GM19238 (cell line): ENCODE results near the gene MIDN.
A peak's percentile ranks its signal among the peaks of the same experiment; 100 is the strongest.
"Not testable (repeated sequence)": the region's sequence is repeated elsewhere in the genome, so short reads cannot be mapped to it uniquely, and the experiment has no call there.

Experiments used
- DNase-seq: peaks from one replicate; pipeline ENCODE4 v3.0.0; 2011; ENCODE audit warnings: low spot score; ENCODE audit not compliant: insufficient read length

Gene MIDN

GRCh38 chr19:1248139-1248785 is at the start of gene MIDN:
TSS of gene MIDN (plus strand) at chr19:1248583. CDS start at chr19:1250297, 1,714 bp downstream.
- DNase-seq = peak; percentile 75

- DNase-seq = no peak
These were observed 48.9 kb upstream of the MIDN start for GRCh38 chr19:1199531-1199930.

GRCh38 chr19:1200614-1201013 is 47.8 kb upstream of the MIDN start:
- DNase-seq = not testable (repeated sequence)

- peak; percentile 100 for DNase-seq
These were observed 43.0 kb upstream of the MIDN start, which contains the start of gene STK11 for GRCh38 chr19:1205114-1206099. TSS of gene STK11 (plus strand) at chr19:1205778. CDS start at chr19:1206914, 1,136 bp downstream.

DNA sequence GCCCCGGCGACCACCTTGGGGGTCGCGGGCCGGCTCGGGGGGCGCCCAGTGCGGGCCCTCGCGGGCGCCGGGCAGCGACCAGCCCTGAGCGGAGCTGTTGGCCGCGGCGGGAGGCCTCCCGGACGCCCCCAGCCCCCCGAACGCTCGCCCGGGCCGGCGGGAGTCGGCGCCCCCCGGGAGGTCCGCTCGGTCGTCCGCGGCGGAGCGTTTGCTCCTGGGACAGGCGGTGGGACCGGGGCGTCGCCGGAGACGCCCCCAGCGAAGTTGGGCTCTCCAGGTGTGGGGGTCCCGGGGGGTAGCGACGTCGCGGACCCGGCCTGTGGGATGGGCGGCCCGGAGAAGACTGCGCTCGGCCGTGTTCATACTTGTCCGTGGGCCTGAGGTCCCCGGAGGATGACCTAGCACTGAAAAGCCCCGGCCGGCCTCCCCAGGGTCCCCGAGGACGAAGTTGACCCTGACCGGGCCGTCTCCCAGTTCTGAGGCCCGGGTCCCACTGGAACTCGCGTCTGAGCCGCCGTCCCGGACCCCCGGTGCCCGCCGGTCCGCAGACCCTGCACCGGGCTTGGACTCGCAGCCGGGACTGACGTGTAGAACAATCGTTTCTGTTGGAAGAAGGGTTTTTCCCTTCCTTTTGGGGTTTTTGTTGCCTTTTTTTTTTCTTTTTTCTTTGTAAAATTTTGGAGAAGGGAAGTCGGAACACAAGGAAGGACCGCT is 42.1 kb upstream of the MIDN start:
- no peak for DNase-seq

DNA sequence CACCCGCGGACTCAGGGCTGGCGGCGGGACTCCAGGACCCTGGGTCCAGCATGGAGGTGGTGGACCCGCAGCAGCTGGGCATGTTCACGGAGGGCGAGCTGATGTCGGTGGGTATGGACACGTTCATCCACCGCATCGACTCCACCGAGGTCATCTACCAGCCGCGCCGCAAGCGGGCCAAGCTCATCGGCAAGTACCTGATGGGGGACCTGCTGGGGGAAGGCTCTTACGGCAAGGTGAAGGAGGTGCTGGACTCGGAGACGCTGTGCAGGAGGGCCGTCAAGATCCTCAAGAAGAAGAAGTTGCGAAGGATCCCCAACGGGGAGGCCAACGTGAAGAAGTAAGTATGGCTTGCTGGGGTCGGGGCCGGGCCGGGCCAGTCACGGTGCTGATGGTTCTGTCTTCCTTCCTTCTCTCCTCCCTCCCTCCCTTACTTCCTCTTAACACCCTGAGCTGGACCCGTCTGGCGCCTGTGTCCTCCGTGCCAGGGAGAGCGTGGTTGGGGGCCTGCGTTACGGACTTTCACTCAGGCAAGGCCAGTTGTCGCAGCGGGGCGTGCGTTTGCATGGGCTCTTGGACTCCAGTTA is 41.4 kb upstream of the MIDN start:
- DNase-seq = no peak

- not testable (repeated sequence) for DNase-seq
These were observed 39.6 kb upstream of the MIDN start for GRCh38 chr19:1208830-1209229.

DNA sequence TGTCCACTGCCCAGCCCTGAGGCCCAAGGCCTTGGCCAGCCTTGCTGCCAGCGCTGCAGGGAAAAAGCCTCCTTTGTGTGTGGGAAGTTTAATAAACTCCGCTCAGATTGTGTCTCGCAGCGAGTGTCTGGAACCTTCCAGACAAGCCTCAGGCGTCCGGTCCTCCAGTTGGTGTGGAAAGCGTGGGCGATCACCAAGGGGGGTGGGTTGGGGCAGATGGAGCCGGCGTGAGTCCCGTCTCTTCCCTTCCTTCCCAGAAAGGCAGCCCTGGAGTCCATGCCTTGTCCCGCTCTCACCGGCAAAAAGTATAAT is 38.2 kb upstream of the MIDN start:
- no peak for DNase-seq

DNA sequence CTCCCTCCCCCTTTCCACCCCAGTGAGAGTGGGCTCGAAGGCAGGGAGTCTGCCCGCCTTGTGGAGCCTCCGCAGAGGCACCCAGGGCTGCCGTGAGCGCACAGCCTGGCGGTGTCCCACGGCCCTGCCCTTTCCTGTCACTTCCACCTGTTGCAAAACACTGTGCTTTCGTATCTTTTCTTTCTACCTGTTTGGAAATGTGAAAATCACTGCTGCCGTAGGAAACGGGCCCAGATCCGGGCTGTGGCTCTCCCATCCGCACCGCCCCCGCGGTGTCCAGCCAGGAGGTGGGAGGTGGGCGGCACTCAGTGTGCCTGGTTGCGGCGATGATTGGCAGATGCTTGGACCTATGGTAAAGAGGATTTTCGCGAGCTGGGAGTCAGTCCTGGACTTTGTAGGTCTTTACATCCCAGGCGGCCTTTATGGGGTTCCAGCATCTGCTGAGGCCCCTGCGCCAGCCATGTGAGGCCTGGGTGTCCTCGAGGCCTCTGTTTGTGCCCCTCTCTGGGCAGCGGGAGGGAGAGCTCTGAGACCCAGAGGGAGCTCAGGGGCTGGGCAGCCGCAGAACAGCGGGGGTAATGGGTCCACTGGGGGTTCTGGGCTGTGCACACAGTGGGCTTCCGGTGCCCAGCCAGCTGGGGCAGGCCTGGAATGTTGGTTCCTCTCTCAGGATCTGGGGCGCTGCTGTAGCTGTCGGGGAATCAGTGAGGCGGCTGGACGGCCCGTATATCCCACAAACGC is 36.7 kb upstream of the MIDN start:
- DNase-seq = no peak

GRCh38 chr19:1213391-1214286 is 34.7 kb upstream of the MIDN start:
- no peak for DNase-seq

DNA sequence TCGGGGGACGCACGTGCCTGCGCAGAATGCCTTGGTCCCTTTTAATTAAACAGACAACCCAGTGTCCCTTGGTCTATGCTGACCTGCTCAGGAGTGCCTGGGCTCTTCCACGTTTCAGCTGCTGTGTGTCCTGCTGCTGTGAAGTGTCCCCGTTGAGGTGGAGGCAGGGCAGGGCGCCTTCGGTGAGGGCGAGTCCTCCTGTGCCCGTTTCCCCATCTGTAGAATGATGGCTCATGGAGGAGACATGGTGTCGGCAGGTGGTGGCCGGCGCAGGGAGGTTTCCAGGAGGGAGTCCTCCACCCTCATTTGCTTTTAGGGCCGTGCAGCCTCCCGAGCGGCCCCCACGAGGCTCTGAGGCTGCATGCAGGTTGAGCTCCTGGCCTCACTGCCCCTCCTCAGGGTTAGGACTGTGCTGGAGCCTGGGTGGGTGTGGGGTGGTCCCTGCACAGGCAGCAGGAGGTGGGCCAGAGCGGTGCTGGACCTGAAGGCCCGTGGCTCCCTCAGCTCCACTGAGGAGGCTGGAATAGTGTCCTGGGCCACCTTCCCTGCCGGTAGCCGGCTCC is 34.0 kb upstream of the MIDN start:
- DNase-seq = no peak

DNA sequence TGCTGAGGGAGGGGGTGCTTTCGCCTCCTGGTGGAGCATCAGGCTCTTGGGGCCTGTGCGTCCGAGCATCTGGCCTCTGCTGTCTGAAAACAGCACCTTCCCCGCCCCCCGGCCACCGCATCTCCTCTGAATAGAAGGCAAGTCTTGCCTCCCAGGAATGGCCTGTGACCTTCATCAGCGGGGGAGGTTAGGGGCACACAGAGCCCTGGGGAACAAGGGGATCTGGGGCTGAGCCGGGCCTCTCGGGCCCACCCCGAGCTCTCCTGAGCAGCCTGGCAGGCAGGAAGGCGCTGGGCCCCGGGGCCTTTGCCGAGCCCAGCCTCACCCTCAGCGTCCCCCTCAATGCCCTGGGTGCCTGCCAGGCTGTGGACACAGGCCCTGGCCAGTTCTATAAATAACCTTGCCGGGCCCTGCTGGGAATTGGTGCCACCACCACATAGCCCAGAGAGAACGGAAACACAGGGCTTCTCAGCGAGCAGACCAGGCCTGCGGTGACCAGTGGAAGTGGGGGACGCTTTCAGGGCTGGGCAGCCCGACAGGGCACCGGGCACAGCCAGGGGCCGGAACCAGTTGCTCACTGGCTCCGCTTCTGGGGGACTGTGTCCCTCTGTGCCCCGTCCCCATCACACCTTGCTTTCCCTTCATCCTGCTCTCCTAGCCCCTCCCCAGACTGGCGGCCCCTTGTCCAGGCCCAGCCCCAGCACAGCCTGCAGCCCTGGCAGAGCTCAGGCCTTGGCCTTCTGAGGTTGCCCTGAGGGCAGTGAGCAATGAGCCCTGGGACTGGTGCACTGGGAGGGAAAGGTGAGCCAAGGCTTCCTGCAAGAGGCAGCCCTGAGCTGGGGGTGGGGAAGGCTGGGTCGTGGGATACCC is 33.3 kb upstream of the MIDN start:
- no peak for DNase-seq

DNA sequence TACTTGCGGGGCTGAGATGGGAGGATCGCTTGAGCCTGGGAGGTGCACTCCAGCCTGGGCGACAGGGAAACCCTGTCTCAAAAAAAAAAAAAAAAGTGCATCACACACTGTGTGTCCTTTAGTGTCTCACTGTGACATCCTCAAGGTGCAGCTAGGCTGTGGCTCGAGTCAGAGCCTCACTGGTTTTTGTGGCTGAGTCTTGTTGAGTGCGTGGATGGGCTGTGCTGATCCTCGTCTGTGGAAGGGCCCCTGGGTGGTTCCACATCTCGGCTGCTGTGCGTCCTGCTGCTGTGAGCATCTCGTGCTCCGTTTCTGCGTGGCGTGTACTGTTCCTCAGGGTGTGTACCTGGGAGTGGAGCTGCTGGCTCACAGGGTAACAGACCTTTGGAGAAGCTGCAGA is 31.6 kb upstream of the MIDN start:
- DNase-seq = no peak

GRCh38 chr19:1217366-1217765 is 31.0 kb upstream of the MIDN start:
- no peak for DNase-seq

DNA sequence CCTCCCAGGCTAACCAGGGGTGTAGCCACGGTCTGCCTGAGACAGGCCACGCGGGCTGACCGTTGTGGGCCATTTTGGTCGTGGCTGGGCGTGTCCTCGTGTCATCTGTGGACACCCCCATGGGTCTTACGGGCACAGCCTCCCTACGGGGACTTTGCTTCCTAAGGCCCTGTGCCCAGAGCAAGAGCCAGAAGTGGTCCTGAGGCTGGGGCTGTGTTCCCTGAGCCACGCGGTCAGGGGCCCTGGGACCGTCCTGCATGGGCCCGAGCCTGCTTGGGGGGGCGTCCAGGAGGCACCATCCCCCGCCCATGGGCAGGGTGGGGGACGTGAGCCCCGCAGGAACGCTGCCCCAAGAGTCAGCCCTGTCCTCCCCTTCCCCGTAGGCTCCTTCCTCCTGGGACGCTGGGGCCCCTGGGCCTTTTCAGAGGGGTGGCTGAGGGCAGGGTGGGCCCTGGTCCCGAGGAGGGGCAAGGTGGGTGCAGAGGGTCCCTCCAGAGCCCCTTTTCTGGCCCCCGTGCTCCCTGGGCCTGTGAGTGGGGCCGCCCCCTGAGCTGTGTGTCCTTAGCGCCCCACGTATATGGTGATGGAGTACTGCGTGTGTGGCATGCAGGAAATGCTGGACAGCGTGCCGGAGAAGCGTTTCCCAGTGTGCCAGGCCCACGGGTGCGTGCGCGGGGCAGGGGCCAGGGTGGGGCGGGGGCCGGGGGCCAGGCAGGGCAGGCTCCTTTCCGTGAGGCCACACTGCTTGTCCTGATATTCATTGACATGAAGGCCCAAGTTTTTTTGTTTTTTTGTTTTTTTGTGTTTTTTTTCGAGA is 29.4 kb upstream of the MIDN start:
- no peak for DNase-seq

DNA sequence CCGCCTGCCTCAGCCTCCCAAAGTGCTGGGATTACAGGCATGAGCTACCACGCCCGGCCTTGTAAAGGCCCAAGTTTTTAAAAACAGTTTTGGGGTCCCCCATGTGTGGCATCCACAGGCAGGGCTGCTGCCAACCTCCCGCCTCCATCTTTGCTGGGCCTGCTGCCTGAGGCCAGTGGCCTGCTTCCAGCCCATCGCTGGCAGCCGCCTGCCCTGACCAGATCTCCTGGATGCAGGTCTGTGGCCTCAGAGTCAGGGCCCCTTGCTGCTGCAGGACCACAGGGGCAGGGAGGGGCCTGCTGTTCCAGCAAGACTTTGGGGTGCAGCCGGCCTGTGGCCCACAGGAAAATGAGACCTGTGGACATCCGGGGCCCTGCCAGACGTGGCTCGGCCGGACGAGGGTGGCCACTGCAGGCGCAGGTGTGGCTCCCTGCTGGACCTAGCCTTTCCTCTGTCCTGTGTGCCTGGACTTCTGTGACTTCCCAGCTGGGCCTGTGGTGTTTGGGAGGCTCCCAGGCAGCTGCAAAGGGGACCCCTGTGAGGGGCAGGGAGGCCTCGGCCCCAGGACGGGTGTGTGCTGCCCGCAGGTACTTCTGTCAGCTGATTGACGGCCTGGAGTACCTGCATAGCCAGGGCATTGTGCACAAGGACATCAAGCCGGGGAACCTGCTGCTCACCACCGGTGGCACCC is 28.5 kb upstream of the MIDN start:
- no peak for DNase-seq

DNA sequence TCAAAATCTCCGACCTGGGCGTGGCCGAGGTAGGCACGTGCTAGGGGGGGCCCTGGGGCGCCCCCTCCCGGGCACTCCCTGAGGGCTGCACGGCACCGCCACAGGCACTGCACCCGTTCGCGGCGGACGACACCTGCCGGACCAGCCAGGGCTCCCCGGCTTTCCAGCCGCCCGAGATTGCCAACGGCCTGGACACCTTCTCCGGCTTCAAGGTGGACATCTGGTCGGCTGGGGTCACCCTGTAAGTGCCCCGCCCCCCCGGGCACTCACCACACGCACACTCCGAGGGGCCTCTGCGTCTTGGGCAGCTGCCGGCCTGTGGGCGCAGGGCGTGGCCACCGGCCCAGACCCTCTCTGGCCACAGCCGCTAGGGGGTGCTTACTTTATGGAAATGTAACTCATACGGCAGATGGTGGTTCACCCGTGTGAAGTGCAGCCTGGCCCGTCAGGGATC is 27.9 kb upstream of the MIDN start:
- no peak for DNase-seq
